ENCODE measurements around the gene MCEE.
"Not testable (repeated sequence)": the region's sequence is repeated elsewhere in the genome, so short reads cannot be mapped to it uniquely, and the experiment has no call there.

GRCh38 chr2:71089475-71089874 is 40.6 kb downstream of the MCEE start:
- TF ChIP-seq CTCF (IDR thresholded peaks at IDR 0.05; ENCODE audit: poor library complexity, severe bottlenecking); SMC3 (conservative IDR thresholded peaks at IDR 0.05; ENCODE audit: poor library complexity); RAD21 (conservative IDR thresholded peaks at IDR 0.05); TAF1 (IDR thresholded peaks at IDR 0.05; ENCODE audit: low read depth); EP300 (conservative IDR thresholded peaks at IDR 0.05; ENCODE audit: poor library complexity, severe bottlenecking); REST (IDR thresholded peaks at IDR 0.05; ENCODE audit: borderline replicate concordance): not testable (repeated sequence)

Data from neural cell (in vitro differentiated cells).